ENCODE results near the gene ID3.

Gene ID3

DNA sequence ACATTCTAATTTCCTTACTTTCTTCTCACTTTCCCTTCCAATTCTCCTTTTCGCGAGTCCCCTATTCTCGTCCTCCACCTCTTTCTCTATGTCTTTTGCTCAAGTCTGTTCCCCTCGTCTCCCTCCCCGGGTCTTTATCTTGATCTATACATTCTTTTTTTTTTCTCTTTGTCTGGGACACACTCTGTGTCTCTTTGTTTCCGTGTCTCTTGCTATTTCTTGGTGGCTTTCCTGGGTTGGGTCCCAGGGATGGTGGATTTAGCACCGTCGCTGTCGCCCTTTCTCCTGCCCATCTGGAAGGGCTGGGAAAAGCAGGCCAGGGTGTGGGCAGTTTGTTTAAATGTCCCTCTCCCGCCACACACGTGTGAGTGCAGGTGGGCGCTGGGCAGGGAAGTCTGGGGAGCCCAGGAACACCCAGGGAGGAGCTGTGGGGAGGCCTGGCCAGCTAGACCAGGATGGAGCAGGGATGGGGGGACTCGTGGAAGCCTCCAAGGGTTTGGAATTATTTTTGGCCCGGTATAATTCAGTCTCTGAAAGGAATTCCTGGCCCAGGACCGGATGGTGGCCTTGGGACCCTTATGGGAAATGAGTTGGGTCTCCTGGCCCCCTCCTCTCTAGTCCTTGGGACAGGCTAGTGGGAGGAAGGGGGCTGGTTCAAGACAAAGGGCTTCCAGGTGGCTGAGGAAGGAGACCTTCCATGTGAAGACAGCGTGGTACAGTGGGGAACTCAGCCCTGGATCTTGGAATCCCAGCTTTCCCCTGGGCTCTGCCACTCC is 9.5 kb upstream of the ID3 start:
- TF ChIP-seq, protein P1, sequence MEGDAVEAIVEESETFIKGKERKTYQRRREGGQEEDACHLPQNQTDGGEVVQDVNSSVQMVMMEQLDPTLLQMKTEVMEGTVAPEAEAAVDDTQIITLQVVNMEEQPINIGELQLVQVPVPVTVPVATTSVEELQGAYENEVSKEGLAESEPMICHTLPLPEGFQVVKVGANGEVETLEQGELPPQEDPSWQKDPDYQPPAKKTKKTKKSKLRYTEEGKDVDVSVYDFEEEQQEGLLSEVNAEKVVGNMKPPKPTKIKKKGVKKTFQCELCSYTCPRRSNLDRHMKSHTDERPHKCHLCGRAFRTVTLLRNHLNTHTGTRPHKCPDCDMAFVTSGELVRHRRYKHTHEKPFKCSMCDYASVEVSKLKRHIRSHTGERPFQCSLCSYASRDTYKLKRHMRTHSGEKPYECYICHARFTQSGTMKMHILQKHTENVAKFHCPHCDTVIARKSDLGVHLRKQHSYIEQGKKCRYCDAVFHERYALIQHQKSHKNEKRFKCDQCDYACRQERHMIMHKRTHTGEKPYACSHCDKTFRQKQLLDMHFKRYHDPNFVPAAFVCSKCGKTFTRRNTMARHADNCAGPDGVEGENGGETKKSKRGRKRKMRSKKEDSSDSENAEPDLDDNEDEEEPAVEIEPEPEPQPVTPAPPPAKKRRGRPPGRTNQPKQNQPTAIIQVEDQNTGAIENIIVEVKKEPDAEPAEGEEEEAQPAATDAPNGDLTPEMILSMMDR (IDR thresholded peaks at IDR 0.05; ENCODE audit: low read depth, low read length, missing control alignments) = no peak
- no peak for DNase-seq (ENCODE audit: extremely low read depth, low read depth)
- H3K4me3 ChIP-seq (replicated peaks; ENCODE audit: low read depth, low read length) = peak overlapping the region; percentile 40

GRCh38 chr1:23567996-23568607 is 8.8 kb upstream of the ID3 start:
- DNase-seq (ENCODE audit: extremely low read depth, low read depth) = no peak
- H3K4me3 ChIP-seq (replicated peaks; ENCODE audit: low read depth, low read length) = peak overlapping the region; percentile 40
- TF ChIP-seq, protein P1 (IDR thresholded peaks at IDR 0.05; ENCODE audit: low read depth, low read length, missing control alignments) = no peak

- DNase-seq (ENCODE audit: extremely low read depth, low read depth) = no peak
- no peak overlapping the region for H3K4me3 ChIP-seq (replicated peaks; ENCODE audit: low read depth, low read length)
- TF ChIP-seq, protein P1 (IDR thresholded peaks at IDR 0.05; ENCODE audit: low read depth, low read length, missing control alignments) = no peak
These were observed 8.3 kb upstream of the ID3 start for GRCh38 chr1:23567629-23567995.

- TF ChIP-seq, protein P1 (IDR thresholded peaks at IDR 0.05; ENCODE audit: low read depth, low read length, missing control alignments) = peak; percentile 15
- no peak overlapping the region for H3K4me3 ChIP-seq (replicated peaks; ENCODE audit: low read depth, low read length)
- DNase-seq (ENCODE audit: extremely low read depth, low read depth) = no peak
These were observed 7.0 kb upstream of the ID3 start for GRCh38 chr1:23566304-23566703.

- TF ChIP-seq, protein P1 (IDR thresholded peaks at IDR 0.05; ENCODE audit: low read depth, low read length, missing control alignments) = no peak
- DNase-seq (ENCODE audit: extremely low read depth, low read depth) = no peak
- H3K4me3 ChIP-seq (replicated peaks; ENCODE audit: low read depth, low read length) = no peak overlapping the region
These were observed 6.5 kb upstream of the ID3 start for GRCh38 chr1:23565776-23566175.

- no peak for DNase-seq (ENCODE audit: extremely low read depth, low read depth)
- H3K4me3 ChIP-seq (replicated peaks; ENCODE audit: low read depth, low read length) = no peak overlapping the region
- TF ChIP-seq, protein P1 (IDR thresholded peaks at IDR 0.05; ENCODE audit: low read depth, low read length, missing control alignments) = no peak
These were observed 5.3 kb upstream of the ID3 start for GRCh38 chr1:23564529-23565122.

All from HFF-Myc (cell line).